K562 (cell line): ENCODE results near the gene MON1A. TPM values are rescaled to one million over a fixed set of nuclear protein-coding genes. Genes with fewer than 3 reads are reported as not detected.

Experiments used
- ATAC-seq: fragments of 200-7000 bp; cut with Tn5 transposase; 3 replicates; pipeline ENCODE4 v1.9.1; 2020; ENCODE audit warnings: moderate library complexity
- BruUV-seq: library from RNA; stranded (reverse); fragments of 400-500 nt; replicated peaks from 2 replicates; lab custom pipeline; 2021; lab: Mats Ljungman, UMichigan
- CTCF ChIA-PET: fragments of 300-600 bp; formaldehyde crosslinking; extraction: SDS; loops from one replicate; lab custom pipeline; 2021; ENCODE audit warnings: low intra/inter-chr PET ratio; lab: Yijun Ruan, JAX
- POLR2A ChIA-PET: fragments of 300-600, 350-650 bp; sonication (Branson Sonifier 250); formaldehyde crosslinking; extraction: SDS; loops from one replicate; lab custom pipeline; 2021; ENCODE audit warnings: antibody characterized with exemption, inconsistent platforms; lab: Yijun Ruan, JAX
- DNase-seq, 4 experiments: peaks; one replicate each; pipeline versions ENCODE4 v3.0.0 to v3.0.0-alpha.2; 2011 to 2018; ENCODE audit warnings: low spot score in 3 of 4, mixed read lengths in 3 of 4; ENCODE audit errors: extremely low read depth in 1 of 4
- FAIRE-seq: peaks from 2 replicates; lab custom pipeline; 2011; peaks lifted over from hg19 to GRCh38; lab: Jason Lieb, UNC
- H2AFZ ChIP-seq: 2 replicates; pipeline ENCODE4 v1.6.0; 2011; ENCODE audit warnings: low read depth, low read length, control low read depth, inconsistent platforms
- H3K27ac ChIP-seq: fragments of 200-600 bp; 3 replicates; pipeline ENCODE4 v1.8.0; 2011; ENCODE audit warnings: low read depth, mild to moderate bottlenecking, control low read depth, inconsistent platforms, low read length, moderate library complexity, mixed read lengths; ENCODE audit errors: extremely low read depth
- H3K27me3 ChIP-seq, 2 experiments: fragments of 300-600 bp in 1 of 2; 2 replicates in 1 of 2; 3 replicates in 1 of 2; pipeline versions ENCODE4 v1.6.0 to v1.8.0; 2011; ENCODE audit warnings: inconsistent platforms in 2 of 2, low read length in 2 of 2, mild to moderate bottlenecking in 1 of 2, mixed read lengths in 1 of 2, moderate library complexity in 1 of 2; ENCODE audit not compliant: control insufficient read depth in 2 of 2, insufficient read depth in 2 of 2
- H3K36me3 ChIP-seq: fragments of 300-600 bp; 3 replicates; pipeline ENCODE4 v1.8.0; 2011; ENCODE audit warnings: mild to moderate bottlenecking, low read length, inconsistent platforms; ENCODE audit not compliant: control insufficient read depth, insufficient read depth
- H3K4me1 ChIP-seq, 2 experiments: fragments of 200-600 bp in 1 of 2; replicated peaks in 1 of 2; 2 replicates in 1 of 2; 3 replicates in 1 of 2; pipeline versions ENCODE4 v1.5.1 to v1.8.0; 2011; ENCODE audit warnings: inconsistent platforms in 2 of 2, low read length in 2 of 2, mild to moderate bottlenecking in 1 of 2, mixed read lengths in 1 of 2, moderate library complexity in 1 of 2; ENCODE audit not compliant: control insufficient read depth in 2 of 2, insufficient read depth in 2 of 2
- H3K4me2 ChIP-seq: 2 replicates; pipeline ENCODE4 v1.6.1; 2011; ENCODE audit warnings: low read length, control low read depth, inconsistent platforms, mixed read lengths; ENCODE audit not compliant: insufficient read depth
- H3K4me3 ChIP-seq: fragments of 200-600 bp; sonication (generic), shearing (Covaris generic); 2 replicates; pipeline ENCODE4 v1.5.1; 2016; ENCODE audit warnings: control low read depth, inconsistent platforms
- H3K79me2 ChIP-seq: fragments of 200-600 bp; 3 replicates; pipeline ENCODE4 v1.8.0; 2011; ENCODE audit warnings: low read length, inconsistent platforms; ENCODE audit not compliant: control insufficient read depth, insufficient read depth
- H3K9ac ChIP-seq, 2 experiments: 2 replicates each; pipeline versions ENCODE4 v1.6.0 to v1.6.1; 2011; ENCODE audit warnings: low read depth in 2 of 2, low read length in 2 of 2, control low read depth in 1 of 2, inconsistent platforms in 1 of 2, mild to moderate bottlenecking in 1 of 2, mixed read lengths in 1 of 2; ENCODE audit not compliant: insufficient read depth in 1 of 2
- H3K9me1 ChIP-seq: one replicate; pipeline ENCODE4 v1.6.0; 2011; ENCODE audit warnings: inconsistent platforms, mild to moderate bottlenecking, low read length, moderate library complexity; ENCODE audit not compliant: control insufficient read depth, insufficient read depth
- H3K9me3 ChIP-seq: replicated peaks from 2 replicates; pipeline ENCODE4 v1.5.1; 2011; ENCODE audit warnings: low read depth, low read length, inconsistent platforms; ENCODE audit not compliant: control insufficient read depth, insufficient read depth
- H4K20me1 ChIP-seq: replicated peaks from 2 replicates; pipeline ENCODE4 v1.6.1; 2011; ENCODE audit warnings: low read length, inconsistent platforms, mixed read lengths; ENCODE audit not compliant: control insufficient read depth, insufficient read depth
- DNMT1 ChIP-seq: fragments of 450-650 bp; IDR thresholded peaks from 2 replicates; pipeline ENCODE4 v1.6.1; 2016; ENCODE audit warnings: antibody characterized with exemption, mild to moderate bottlenecking
- EP400 ChIP-seq: fragments of 450-650 bp; IDR thresholded peaks from 2 replicates; pipeline ENCODE4 v1.6.1; 2017; ENCODE audit warnings: antibody characterized with exemption, mild to moderate bottlenecking, moderate library complexity
- HDAC1 ChIP-seq, 2 experiments: fragments of 450-650 bp; IDR thresholded peaks; 2 replicates each; pipeline ENCODE4 v1.6.1; 2016 to 2017; ENCODE audit warnings: inconsistent platforms in 1 of 2, mild to moderate bottlenecking in 1 of 2, moderate library complexity in 1 of 2
- LCOR ChIP-seq: sonication (generic); formaldehyde crosslinking; IDR thresholded peaks from 2 replicates; pipeline ENCODE4 v1.8.0; 2022; ENCODE audit warnings: mild to moderate bottlenecking, missing genetic modification reagents
- MTA3 ChIP-seq: fragments of 450-650 bp; formaldehyde crosslinking; IDR thresholded peaks from 2 replicates; pipeline ENCODE4 v1.6.1; 2017; ENCODE audit warnings: mild to moderate bottlenecking, borderline replicate concordance
- PHTF2 ChIP-seq: fragments of 250-450 bp; sonication (Bioruptor Pico); IDR thresholded peaks from 2 replicates; pipeline ENCODE4 v1.5.0; 2021; ENCODE audit warnings: mild to moderate bottlenecking
- STAG1 ChIP-seq: sonication (generic); formaldehyde crosslinking; IDR thresholded peaks from 2 replicates; pipeline ENCODE4 v1.5.0; 2020; ENCODE audit warnings: missing genetic modification reagents, borderline replicate concordance
- ZNF143 ChIP-seq: sonication (generic); formaldehyde crosslinking; IDR thresholded peaks from 2 replicates; pipeline ENCODE4 v1.9.0; 2022; ENCODE audit warnings: mild to moderate bottlenecking, missing genetic modification reagents
- ZNF239 ChIP-seq: fragments of 250-450 bp; sonication (Bioruptor Pico); IDR thresholded peaks from 2 replicates; pipeline ENCODE4 v1.4.0; 2020; ENCODE audit warnings: mild to moderate bottlenecking
- WGBS: fragments of 100-300 bp; shearing (Covaris generic); methylation state at CpG from one replicate; pipeline ENCODE4 v1.1.6; 2016; ENCODE audit warnings: low coverage, mixed read lengths; ENCODE audit not compliant: insufficient coverage; ENCODE audit errors: missing lambda C conversion rate; 5-methylcytosine and 5-hydroxymethylcytosine counted together
- in situ Hi-C: fragments of 300-500 bp; cut with MboI; formaldehyde crosslinking; loops from 4 replicates; pipeline ENCODE4 v1.15.0; 2018; ENCODE audit warnings: inconsistent platforms, mixed read lengths
- intact Hi-C: fragments of 100-400 bp; cut with micrococcal nuclease; formaldehyde crosslinking; loops from 2 replicates; pipeline ENCODE4 v1.14.2; 2022
- polyA plus RNA-seq, 8 experiments: library from polyadenylated mRNA; depleted of rRNA in 4 of 8; stranded (reverse) in 5 of 8; unstranded in 3 of 8; fragments of >200 nt; fragmentation: Nextera tagmentation in 2 of 8; fragmentation: Illumina TruSeq in 1 of 8; extraction: Ambion mirVana in 2 of 8; extraction: Trizol in 1 of 8; gene quantifications; 2 replicates each; pipeline versions ENCODE4 v1.2.1 to v1.2.3, GENCODE V29; 2011 to 2014; ENCODE audit warnings: inconsistent platforms in 1 of 8, missing spikeins in 1 of 8
- total RNA-seq, 7 experiments: library from RNA; depleted of rRNA in 6 of 7; stranded (reverse); fragments of >200 nt in 6 of 7; fragmentation: Illumina TruSeq in 2 of 7; extraction: Trizol in 2 of 7; gene quantifications; 2 replicates each; pipeline versions ENCODE4 v1.2.1 to v1.2.3, GENCODE V29; 2011 to 2021; ENCODE audit warnings: low replicate concordance in 1 of 7
- TF ChIP-seq, protein P1 (sequence below): fragments of 250-450 bp; sonication (Bioruptor Pico); IDR thresholded peaks from 2 replicates; pipeline ENCODE4 v1.8.0; 2022; ENCODE audit warnings: inconsistent platforms
- TF ChIP-seq, protein P2 (sequence below): sonication (generic); formaldehyde crosslinking; IDR thresholded peaks from 2 replicates; pipeline ENCODE4 v1.4.0; 2020; ENCODE audit warnings: mild to moderate bottlenecking, missing genetic modification reagents
- TF ChIP-seq, protein P3 (sequence below), 2 experiments: fragments of 250-450 bp in 1 of 2; fragments of 450-650 bp in 1 of 2; sonication (Bioruptor Pico) in 1 of 2; IDR thresholded peaks; 2 replicates each; pipeline versions ENCODE4 v1.6.1 to v1.8.0; 2016 to 2021; ENCODE audit warnings: mild to moderate bottlenecking in 2 of 2, moderate library complexity in 2 of 2, missing compliant biosample characterization in 1 of 2, missing genetic modification characterization in 1 of 2

MON1A gene
- total and polyA plus RNA-seq, 9 of the 15 experiments (the other 6 are each of a cell fraction or from before 2014, with no cell fraction given), result 1.1 to 13.8 (median 6.8) TPM

DNA sequence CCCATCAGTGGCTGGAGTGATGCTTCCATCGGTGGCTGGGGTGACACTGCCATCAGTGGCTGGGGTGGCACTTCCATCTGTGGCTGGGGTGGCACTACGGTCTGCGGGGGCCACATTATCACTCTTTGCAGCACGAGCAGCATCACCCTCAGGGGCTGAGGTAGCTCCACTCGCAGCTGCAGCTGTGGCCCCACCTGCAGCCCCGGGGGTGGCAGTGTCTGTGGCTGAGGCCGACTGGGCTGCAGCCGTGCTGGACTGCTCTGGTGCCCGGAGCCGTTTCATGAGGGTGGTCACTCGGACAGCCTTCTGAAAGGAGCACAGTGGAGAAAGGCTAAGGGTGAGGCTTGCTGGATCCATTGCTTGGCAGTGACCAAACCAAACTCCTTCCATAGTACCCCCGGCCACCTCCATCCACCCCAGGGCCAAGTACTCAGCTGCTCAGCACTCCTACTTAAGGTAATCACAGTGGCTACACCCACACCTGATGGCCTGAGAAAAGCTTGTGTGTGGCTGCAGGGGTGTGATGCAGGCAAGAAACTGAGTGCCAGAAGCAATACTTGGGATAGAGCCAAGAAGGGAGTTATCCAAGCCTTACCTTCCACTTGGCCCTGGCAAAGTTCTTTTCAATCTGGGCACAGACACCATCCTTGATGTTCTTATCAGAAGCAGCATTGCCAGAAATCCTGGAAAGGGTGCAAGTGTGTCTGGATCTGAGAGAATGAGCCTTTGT, 69.9 kb downstream of the MON1A start:
- no TSS peak for BruUV-seq
- 12% methylated on average over 8 of the region's 12 CpGs for WGBS
- Histone ChIP-seq H2AFZ (no peak overlapping the region), H3K36me3 (no peaks in the 10 kb centered on the region), H3K27ac (no peak overlapping the region), H3K9me3 (no peaks in the 10 kb centered on the region), H3K27me3 (peaks cover 6 to 26% of the 10 kb centered on the region in 2 experiments; a peak in 4 of 5 replicates), H3K9me1 (no peaks in the 10 kb centered on the region), H3K4me2 (no peak overlapping the region), H3K4me3 (no peak overlapping the region), H3K79me2 (peaks cover 16% of the 10 kb centered on the region), H4K20me1 (no peaks in the 10 kb centered on the region), H3K9ac (peak overlapping the region in 1 of 2 experiments; percentile 40; a peak in 1 of 4 replicates), H3K4me1 (peaks cover 9 to 15% of the 10 kb centered on the region in 2 experiments; a peak in 4 of 5 replicates)
- ChIA-PET CTCF (no interaction called here), POLR2A (no interaction called here)
- in situ Hi-C loops (no loop called here), intact Hi-C loops (no loop called here)
- DNase-seq, result no peak
- no peak for TF ChIP-seq EP400
- no peak for TF ChIP-seq ZNF239
- TF ChIP-seq, protein P1, sequence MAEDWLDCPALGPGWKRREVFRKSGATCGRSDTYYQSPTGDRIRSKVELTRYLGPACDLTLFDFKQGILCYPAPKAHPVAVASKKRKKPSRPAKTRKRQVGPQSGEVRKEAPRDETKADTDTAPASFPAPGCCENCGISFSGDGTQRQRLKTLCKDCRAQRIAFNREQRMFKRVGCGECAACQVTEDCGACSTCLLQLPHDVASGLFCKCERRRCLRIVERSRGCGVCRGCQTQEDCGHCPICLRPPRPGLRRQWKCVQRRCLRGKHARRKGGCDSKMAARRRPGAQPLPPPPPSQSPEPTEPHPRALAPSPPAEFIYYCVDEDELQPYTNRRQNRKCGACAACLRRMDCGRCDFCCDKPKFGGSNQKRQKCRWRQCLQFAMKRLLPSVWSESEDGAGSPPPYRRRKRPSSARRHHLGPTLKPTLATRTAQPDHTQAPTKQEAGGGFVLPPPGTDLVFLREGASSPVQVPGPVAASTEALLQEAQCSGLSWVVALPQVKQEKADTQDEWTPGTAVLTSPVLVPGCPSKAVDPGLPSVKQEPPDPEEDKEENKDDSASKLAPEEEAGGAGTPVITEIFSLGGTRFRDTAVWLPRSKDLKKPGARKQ (CRISPR knock-in tag), result no peak
- no peak for TF ChIP-seq MTA3
- TF ChIP-seq PHTF2 (CRISPR knock-in tag), result no peak
- TF ChIP-seq ZNF143 (CRISPR knock-in tag), result no peak
- no peak for TF ChIP-seq HDAC1 (IDR thresholded peaks at IDR 0.05)
- TF ChIP-seq, protein P2, sequence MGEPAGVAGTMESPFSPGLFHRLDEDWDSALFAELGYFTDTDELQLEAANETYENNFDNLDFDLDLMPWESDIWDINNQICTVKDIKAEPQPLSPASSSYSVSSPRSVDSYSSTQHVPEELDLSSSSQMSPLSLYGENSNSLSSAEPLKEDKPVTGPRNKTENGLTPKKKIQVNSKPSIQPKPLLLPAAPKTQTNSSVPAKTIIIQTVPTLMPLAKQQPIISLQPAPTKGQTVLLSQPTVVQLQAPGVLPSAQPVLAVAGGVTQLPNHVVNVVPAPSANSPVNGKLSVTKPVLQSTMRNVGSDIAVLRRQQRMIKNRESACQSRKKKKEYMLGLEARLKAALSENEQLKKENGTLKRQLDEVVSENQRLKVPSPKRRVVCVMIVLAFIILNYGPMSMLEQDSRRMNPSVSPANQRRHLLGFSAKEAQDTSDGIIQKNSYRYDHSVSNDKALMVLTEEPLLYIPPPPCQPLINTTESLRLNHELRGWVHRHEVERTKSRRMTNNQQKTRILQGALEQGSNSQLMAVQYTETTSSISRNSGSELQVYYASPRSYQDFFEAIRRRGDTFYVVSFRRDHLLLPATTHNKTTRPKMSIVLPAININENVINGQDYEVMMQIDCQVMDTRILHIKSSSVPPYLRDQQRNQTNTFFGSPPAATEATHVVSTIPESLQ, result no peak
- no peak for TF ChIP-seq DNMT1
- TF ChIP-seq LCOR (CRISPR knock-in tag), result no peak
- TF ChIP-seq, protein P3, sequence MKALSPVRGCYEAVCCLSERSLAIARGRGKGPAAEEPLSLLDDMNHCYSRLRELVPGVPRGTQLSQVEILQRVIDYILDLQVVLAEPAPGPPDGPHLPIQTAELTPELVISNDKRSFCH (CRISPR knock-in tag; IDR thresholded peaks at IDR 0.05), result no peak
- TF ChIP-seq, protein P3 (tag; IDR thresholded peaks at IDR 0.05), result no peak
- TF ChIP-seq STAG1 (CRISPR knock-in tag), result no peak
- ATAC-seq, result no peak
- no peak for FAIRE-seq
